ENCODE results near the gene USP5. TPM values are rescaled to one million over a fixed set of nuclear protein-coding genes. Genes with fewer than 3 reads are reported as not detected.

The USP5 gene
- total and polyA plus RNA-seq, 2 of the 8 experiments (the other 6 are each of a cell fraction or from before 2014, with no cell fraction given), result 66.5 to 148 TPM

GRCh38 chr12:6818222-6818621 lies 33.7 kb upstream of the USP5 start:
- no peak overlapping the region for H2BK120ac ChIP-seq (replicated peaks; ENCODE audit: low read depth, low read length)
- peak overlapping the region; percentile 95 for H2BK12ac ChIP-seq (ENCODE audit: low read depth, low read length)
- peak overlapping the region in 3 of 4 experiments; percentile 27 to 46 (median 27); a peak in 5 of 8 replicates for H3K4me3 ChIP-seq (ENCODE audit: extremely low read depth in 1 of 4, insufficient read depth in 2 of 4, low read depth in 3 of 4, low read length in 4 of 4)
- H3K9ac ChIP-seq (replicated peaks in 1 of 4; ENCODE audit: extremely low read depth in 1 of 4, low read depth in 3 of 4, low read length in 3 of 4), result no peak overlapping the region
- peaks cover 20% of the 10 kb centered on the region for H3K23me2 ChIP-seq (ENCODE audit: low read depth, low read length)
- H2BK20ac ChIP-seq (ENCODE audit: low read length), result peak overlapping the region; percentile 75; the same call in 1 of the 2 replicates
- no peak overlapping the region for H3K14ac ChIP-seq (ENCODE audit: insufficient read length)
- no peak overlapping the region for H3K4ac ChIP-seq (replicated peaks; ENCODE audit: insufficient read length, low read depth, low read length)
- no peak overlapping the region; the same call in 1 of the 2 replicates for H4K8ac ChIP-seq (ENCODE audit: extremely low read depth, insufficient read depth, low read length)
- CTCF ChIA-PET (ENCODE audit: partially characterized antibody), result interaction anchor here (2.0 to 23.7 kb wide), 3 partner anchors 39 to 64 kb away, joined by 5 to 532 read pairs (median 296); partner anchors contain the start of genes CD4, LAG3, MLF2 and PTMS
- H3K27me3 ChIP-seq (replicated peaks in 1 of 4; ENCODE audit: control insufficient read depth in 3 of 4, extremely low read depth in 1 of 4, insufficient read depth in 3 of 4, low read length in 3 of 4), result peaks cover 0 to 6% (median 1%) of the 10 kb centered on the region in 4 experiments; a peak in 4 of 7 replicates
- peak overlapping the region; percentile 100 for H4K91ac ChIP-seq (replicated peaks; ENCODE audit: insufficient read length, low read length)
- H4K20me1 ChIP-seq (replicated peaks in 1 of 2; ENCODE audit: control insufficient read depth in 1 of 2, insufficient read depth in 2 of 2, low read length in 2 of 2), result peaks cover 0 to 6% of the 10 kb centered on the region in 2 experiments
- no peaks in the 10 kb centered on the region; the same call in 1 of the 2 replicates for H3K79me1 ChIP-seq (ENCODE audit: low read depth, low read length)
- POLR2A ChIA-PET (ENCODE audit: partially characterized antibody), result interaction anchor here (1.1 to 27.1 kb wide), 9 partner anchors 10 to 58 kb away, joined by 3 to 388 read pairs (median 4); partner anchors contain the start of genes CDCA3, GNB3, P3H3 and PTMS
- DNase-seq (ENCODE audit: low read depth in 1 of 2, low spot score in 2 of 2) (peak in 1 of 2 experiments; percentile 77), FAIRE-seq (no peak)
- H2BK15ac ChIP-seq (ENCODE audit: low read length), result peak overlapping the region; percentile 99; the same call in 1 of the 2 replicates
- peaks cover 0 to 2% of the 10 kb centered on the region in 2 experiments; a peak in 1 of 4 replicates for H3K9me3 ChIP-seq (ENCODE audit: insufficient read depth in 2 of 2, low read depth in 1 of 2, low read length in 1 of 2)
- H3K4me1 ChIP-seq (replicated peaks in 1 of 4; ENCODE audit: control insufficient read depth in 3 of 4, insufficient read depth in 4 of 4, low read length in 3 of 4), result peaks cover 4 to 46% (median 27%) of the 10 kb centered on the region in 4 experiments
- H3K4me2 ChIP-seq (ENCODE audit: insufficient read depth in 1 of 2, low read depth in 2 of 2, low read length in 2 of 2), result peak overlapping the region; percentile 53 to 94
- peak overlapping the region; percentile 100 for H2AK5ac ChIP-seq (ENCODE audit: low read depth, low read length)
- H4K5ac ChIP-seq (ENCODE audit: insufficient read length, low read depth, low read length), result peak overlapping the region; percentile 55
- H3K18ac ChIP-seq (ENCODE audit: extremely low read depth, low read length), result peak overlapping the region; percentile 80; the same call in 1 of the 2 replicates
- no peak overlapping the region for H3K27ac ChIP-seq (ENCODE audit: low read depth, low read length)
- no peak overlapping the region for H2AFZ ChIP-seq (ENCODE audit: low read length)
- no peak overlapping the region for H3K23ac ChIP-seq (ENCODE audit: insufficient read length)
- no peak overlapping the region for H3K56ac ChIP-seq (replicated peaks; ENCODE audit: insufficient read length, low read depth, low read length)
- peak overlapping the region; percentile 60 for H2BK5ac ChIP-seq (ENCODE audit: low read depth, low read length)
- no peaks in the 10 kb centered on the region for H3K79me2 ChIP-seq (ENCODE audit: control insufficient read depth in 1 of 2, insufficient read depth in 2 of 2, low read length in 2 of 2)
- no peaks in the 10 kb centered on the region; a peak in 1 of 8 replicates for H3K36me3 ChIP-seq (ENCODE audit: control insufficient read depth in 2 of 4, insufficient read depth in 4 of 4, low read length in 3 of 4)
- WGBS, 2 experiments (ENCODE audit: extremely low coverage in 1 of 2, insufficient coverage in 1 of 2, insufficient read length in 1 of 2, insufficient replicate concordance in 2 of 2, low coverage in 1 of 2, low lambda C conversion rate in 2 of 2, missing lambda C conversion rate in 1 of 2), result 41% methylated on average over 8 of the region's 10 CpGs; no CpG with 5 or more reads in 1 of the 2 experiments
- no peak; a peak in 2 of 4 replicates for TF ChIP-seq SIN3A (conservative IDR thresholded peaks at IDR 0.05 in 1 of 2, IDR thresholded peaks at IDR 0.05 in 1 of 2; ENCODE audit: low read depth in 1 of 2, low read length in 2 of 2)
- TF ChIP-seq CEBPB (IDR thresholded peaks at IDR 0.05; ENCODE audit: low read depth, low read length), result no peak
- no peak for TF ChIP-seq CTBP2 (IDR thresholded peaks at IDR 0.05; ENCODE audit: borderline replicate concordance, insufficient read depth, insufficient read length, low read length)
- no peak for TF ChIP-seq BACH1 (IDR thresholded peaks at IDR 0.05; ENCODE audit: low read length)
- no peak for TF ChIP-seq TAF7 (optimal IDR thresholded peaks at IDR 0.05; ENCODE audit: borderline replicate concordance, low read depth, low read length)
- peak; percentile 4 to 56; a peak in 2 of 3 replicates for TF ChIP-seq EP300 (IDR thresholded peaks at IDR 0.05; ENCODE audit: borderline replicate concordance in 1 of 2, low read depth in 2 of 2, low read length in 2 of 2)
- TF ChIP-seq ATF3 (IDR thresholded peaks at IDR 0.05; ENCODE audit: insufficient read depth, low read depth, low read length), result no peak
- no peak for TF ChIP-seq SIX5 (IDR thresholded peaks at IDR 0.05; ENCODE audit: low read depth, low read length)
- no peak for TF ChIP-seq CBX8 (IDR thresholded peaks at IDR 0.05; ENCODE audit: borderline replicate concordance, low read depth, low read length)
- no peak for TF ChIP-seq NRF1 (IDR thresholded peaks at IDR 0.05; ENCODE audit: low read depth, low read length)
- TF ChIP-seq SP4 (IDR thresholded peaks at IDR 0.05; ENCODE audit: low read length), result no peak
- no peak for TF ChIP-seq SUZ12 (IDR thresholded peaks at IDR 0.05; ENCODE audit: low read length)

Measured in H1 (cell line).